ENCODE data around the gene ANKRD27.
"Not testable (repeated sequence)": the region's sequence is repeated elsewhere in the genome, so short reads cannot be mapped to it uniquely, and the experiment has no call there.

The ANKRD27 gene

GRCh38 chr19:32652894-32653598, 21.9 kb downstream of the ANKRD27 start:
- no peak for DNase-seq (ENCODE audit: low spot score)

- DNase-seq (ENCODE audit: low spot score) = not testable (repeated sequence)
These were observed 22.6 kb downstream of the ANKRD27 start for GRCh38 chr19:32652331-32652730.

GRCh38 chr19:32651729-32652140, 23.2 kb downstream of the ANKRD27 start:
- DNase-seq (ENCODE audit: low spot score) = peak; percentile 45

GRCh38 chr19:32650671-32651070, 24.3 kb downstream of the ANKRD27 start:
- DNase-seq (ENCODE audit: low spot score) = no peak

- DNase-seq (ENCODE audit: low spot score) = no peak
These were observed 25.2 kb downstream of the ANKRD27 start for GRCh38 chr19:32649751-32650150.

GRCh38 chr19:32647361-32647760, 27.6 kb downstream of the ANKRD27 start:
- no peak for DNase-seq (ENCODE audit: low spot score)

- DNase-seq (ENCODE audit: low spot score) = no peak
These were observed 28.4 kb downstream of the ANKRD27 start for GRCh38 chr19:32646556-32646955.

- DNase-seq (ENCODE audit: low spot score) = no peak
These were observed 32.2 kb downstream of the ANKRD27 start for GRCh38 chr19:32642771-32643170.

- DNase-seq (ENCODE audit: low spot score) = no peak
These were observed 36.4 kb downstream of the ANKRD27 start for GRCh38 chr19:32638625-32639024.

- DNase-seq (ENCODE audit: low spot score) = no peak
These were observed 37.5 kb downstream of the ANKRD27 start for GRCh38 chr19:32637480-32637879.

GRCh38 chr19:32631381-32631780, 43.6 kb downstream of the ANKRD27 start:
- peak; percentile 47 for DNase-seq (ENCODE audit: low spot score)

GRCh38 chr19:32630338-32630737, 44.6 kb downstream of the ANKRD27 start:
- no peak for DNase-seq (ENCODE audit: low spot score)

GRCh38 chr19:32627714-32628270, 47.2 kb downstream of the ANKRD27 start:
- DNase-seq (ENCODE audit: low spot score) = no peak

GRCh38 chr19:32626969-32627368, 48.0 kb downstream of the ANKRD27 start:
- DNase-seq (ENCODE audit: low spot score) = no peak

- DNase-seq (ENCODE audit: low spot score) = no peak
These were observed 50.6 kb downstream of the ANKRD27 start for GRCh38 chr19:32624410-32624809.

- peak; percentile 45 for DNase-seq (ENCODE audit: low spot score)
These were observed 53.0 kb downstream of the ANKRD27 start for GRCh38 chr19:32622002-32622401.

- no peak for DNase-seq (ENCODE audit: low spot score)
These were observed 55.8 kb downstream of the ANKRD27 start for GRCh38 chr19:32619051-32619685.

- DNase-seq (ENCODE audit: low spot score) = no peak
These were observed 59.4 kb downstream of the ANKRD27 start for GRCh38 chr19:32615569-32615968.

GRCh38 chr19:32614916-32615315, 60.1 kb downstream of the ANKRD27 start:
- no peak for DNase-seq (ENCODE audit: low spot score)

GRCh38 chr19:32613008-32613407, 62.0 kb downstream of the ANKRD27 start:
- no peak for DNase-seq (ENCODE audit: low spot score)

GRCh38 chr19:32611161-32611560, 63.8 kb downstream of the ANKRD27 start:
- DNase-seq (ENCODE audit: low spot score) = no peak

- no peak for DNase-seq (ENCODE audit: low spot score)
These were observed 67.5 kb downstream of the ANKRD27 start for GRCh38 chr19:32607479-32607878.

GRCh38 chr19:32606289-32606688, 68.7 kb downstream of the ANKRD27 start:
- no peak for DNase-seq (ENCODE audit: low spot score)

All from putamen (tissue), 1 donor.